Testis (tissue), 3 donors: Measurements from ENCODE around the gene TOR1AIP2. TPM values are rescaled to one million over a fixed set of nuclear protein-coding genes. Genes with fewer than 3 reads are reported as not detected.

Experiments used
- DNase-seq: peaks from one replicate; pipeline ENCODE4 v3.0.0-alpha.2; 2019
- H3K27ac ChIP-seq, 2 donors: fragments of 200-600 bp; sonication (generic); one replicate each; pipeline ENCODE4 v1.5.1; 2019
- H3K27me3 ChIP-seq: fragments of 200-600 bp; sonication (generic); one replicate; pipeline ENCODE4 v1.5.1; 2019
- H3K36me3 ChIP-seq: fragments of 200-600 bp; sonication (generic); one replicate; pipeline ENCODE4 v1.5.1; 2017; ENCODE audit warnings: low read depth; ENCODE audit errors: missing control alignments
- H3K4me1 ChIP-seq: fragments of 200-600 bp; sonication (generic); one replicate; pipeline ENCODE4 v1.5.1; 2019
- H3K4me3 ChIP-seq, 2 donors: fragments of 200-600 bp; sonication (generic); one replicate each; pipeline ENCODE4 v1.5.1; 2017 to 2019
- H3K9me3 ChIP-seq: fragments of 200-600 bp; sonication (generic); one replicate; pipeline ENCODE4 v1.5.1; 2017
- POLR2A ChIP-seq: fragments of 450-650 bp; IDR thresholded peaks from one replicate; pipeline ENCODE4 v1.6.1; 2017; ENCODE audit warnings: antibody characterized with exemption, mild to moderate bottlenecking, moderate library complexity
- WGBS, 2 donors: methylation state at CpG; one replicate each; pipeline ENCODE4 v1.1.5; 2018; 5-methylcytosine and 5-hydroxymethylcytosine counted together
- intact Hi-C: fragments of 100-400 bp; cut with DNase I; formaldehyde crosslinking; loops from one replicate; pipeline ENCODE4 v1.15.1; 2023; ENCODE audit warnings: low total_unique reads
- polyA plus RNA-seq: library from polyadenylated mRNA; stranded (reverse); fragments of 350-450 nt; fragmentation: Illumina TruSeq; extraction: RNeasy Lipid Tissue Mini Kit (QIAGEN cat#74804); gene quantifications from one replicate; pipeline ENCODE4 v1.2.3, GENCODE V29; 2014; ENCODE audit warnings: low read depth, low replicate concordance; ENCODE audit not compliant: insufficient read depth
- total RNA-seq, 2 donors: library from RNA; depleted of rRNA; stranded (reverse); fragments of >200 nt; gene quantifications; one replicate each; pipeline ENCODE4 v1.2.3, GENCODE V29; 2016
- TF ChIP-seq, protein P1 (sequence below), 3 experiments: fragments of 450-650 bp in 2 of 3; fragments of 200-600 bp in 1 of 3; sonication (generic) in 1 of 3; IDR thresholded peaks; one replicate each; pipeline ENCODE4 v1.5.1; 2016 to 2019; ENCODE audit warnings: antibody characterized with exemption in 3 of 3, mild to moderate bottlenecking in 2 of 3, moderate library complexity in 1 of 3

The TOR1AIP2 gene
- total and polyA plus RNA-seq, 3 donors from 2014 or later, result 25.9 to 90.4 (median 71.5) TPM

DNA sequence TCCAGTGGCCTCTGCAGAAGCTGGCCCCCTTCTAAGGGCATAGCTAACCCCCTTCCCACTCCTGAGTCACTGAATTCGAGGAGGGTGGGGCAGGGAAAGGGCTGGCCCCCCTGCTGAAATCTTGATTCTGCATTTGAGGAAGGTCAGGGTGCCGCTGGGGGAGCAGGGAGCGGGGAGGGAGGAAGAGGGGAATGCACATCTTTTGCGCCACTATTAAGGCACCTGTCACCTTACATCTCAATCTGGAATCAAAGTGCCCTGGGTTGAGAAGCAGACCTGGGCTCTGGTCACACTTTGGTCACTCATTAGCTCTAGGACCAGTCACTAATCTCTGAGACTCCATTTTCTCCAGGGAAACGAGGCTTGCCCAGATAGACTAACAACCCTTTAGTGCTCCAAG lies 62.0 kb downstream of the TOR1AIP2 start:
- H3K27ac ChIP-seq, result peak overlapping the region; percentile 42 to 67
- WGBS, 2 donors, result 28 to 31% methylated on average over 5 of the region's 5 CpGs

DNA sequence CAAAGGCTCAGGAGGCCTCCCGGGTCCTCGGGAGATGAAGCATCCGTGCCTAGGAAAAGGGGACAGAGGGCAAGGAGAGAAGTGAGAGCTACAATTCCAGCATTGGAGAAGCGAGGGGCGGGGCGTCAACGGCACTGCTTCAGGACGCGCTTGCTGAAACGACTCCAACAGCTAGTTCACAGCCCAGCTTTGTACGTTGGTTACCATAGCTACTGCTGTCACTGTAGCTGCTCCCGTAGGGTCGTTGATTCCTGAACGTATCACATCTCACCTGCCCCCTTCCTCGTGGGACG lies 63.1 kb downstream of the TOR1AIP2 start:
- H3K27ac ChIP-seq, result peak overlapping the region; percentile 42 to 67
- intact Hi-C loops, result no loop called here
- peaks cover 63% of the 10 kb centered on the region for H3K4me1 ChIP-seq
- TF ChIP-seq POLR2A, result no peak
- TF ChIP-seq, protein P1, sequence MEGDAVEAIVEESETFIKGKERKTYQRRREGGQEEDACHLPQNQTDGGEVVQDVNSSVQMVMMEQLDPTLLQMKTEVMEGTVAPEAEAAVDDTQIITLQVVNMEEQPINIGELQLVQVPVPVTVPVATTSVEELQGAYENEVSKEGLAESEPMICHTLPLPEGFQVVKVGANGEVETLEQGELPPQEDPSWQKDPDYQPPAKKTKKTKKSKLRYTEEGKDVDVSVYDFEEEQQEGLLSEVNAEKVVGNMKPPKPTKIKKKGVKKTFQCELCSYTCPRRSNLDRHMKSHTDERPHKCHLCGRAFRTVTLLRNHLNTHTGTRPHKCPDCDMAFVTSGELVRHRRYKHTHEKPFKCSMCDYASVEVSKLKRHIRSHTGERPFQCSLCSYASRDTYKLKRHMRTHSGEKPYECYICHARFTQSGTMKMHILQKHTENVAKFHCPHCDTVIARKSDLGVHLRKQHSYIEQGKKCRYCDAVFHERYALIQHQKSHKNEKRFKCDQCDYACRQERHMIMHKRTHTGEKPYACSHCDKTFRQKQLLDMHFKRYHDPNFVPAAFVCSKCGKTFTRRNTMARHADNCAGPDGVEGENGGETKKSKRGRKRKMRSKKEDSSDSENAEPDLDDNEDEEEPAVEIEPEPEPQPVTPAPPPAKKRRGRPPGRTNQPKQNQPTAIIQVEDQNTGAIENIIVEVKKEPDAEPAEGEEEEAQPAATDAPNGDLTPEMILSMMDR (IDR thresholded peaks at IDR 0.05), result no peak
- H3K27me3 ChIP-seq, result no peaks in the 10 kb centered on the region
- 1% methylated on average over 16 of the region's 16 CpGs for WGBS, 2 donors
- DNase-seq, result no peak
- H3K36me3 ChIP-seq, result no peaks in the 10 kb centered on the region
- H3K9me3 ChIP-seq, result no peaks in the 10 kb centered on the region
- peak overlapping the region; percentile 24 to 47 for H3K4me3 ChIP-seq

More for the DNA sequence above, 62.0 kb downstream of the TOR1AIP2 start:
- TF ChIP-seq POLR2A, result no peak
- TF ChIP-seq, protein P1 (IDR thresholded peaks at IDR 0.05), result no peak
- Histone ChIP-seq H3K4me3 (no peak overlapping the region), H3K27me3 (no peaks in the 10 kb centered on the region), H3K36me3 (no peaks in the 10 kb centered on the region), H3K9me3 (no peaks in the 10 kb centered on the region), H3K4me1 (peaks cover 63% of the 10 kb centered on the region)
- intact Hi-C loops, result loop anchor here (5.0 kb wide), 1 partner anchor 108 kb away; no protein-coding TSS in a partner anchor
- DNase-seq, result no peak

- H3K27ac ChIP-seq, result peak overlapping the region; percentile 42 to 67
- intact Hi-C loops, result no loop called here
- 56 to 58% methylated on average over 18 to 28 of the region's 28 CpGs for WGBS, 2 donors
Measured at GRCh38 chr1:179813626-179814545, 63.7 kb downstream of the TOR1AIP2 start.

DNA sequence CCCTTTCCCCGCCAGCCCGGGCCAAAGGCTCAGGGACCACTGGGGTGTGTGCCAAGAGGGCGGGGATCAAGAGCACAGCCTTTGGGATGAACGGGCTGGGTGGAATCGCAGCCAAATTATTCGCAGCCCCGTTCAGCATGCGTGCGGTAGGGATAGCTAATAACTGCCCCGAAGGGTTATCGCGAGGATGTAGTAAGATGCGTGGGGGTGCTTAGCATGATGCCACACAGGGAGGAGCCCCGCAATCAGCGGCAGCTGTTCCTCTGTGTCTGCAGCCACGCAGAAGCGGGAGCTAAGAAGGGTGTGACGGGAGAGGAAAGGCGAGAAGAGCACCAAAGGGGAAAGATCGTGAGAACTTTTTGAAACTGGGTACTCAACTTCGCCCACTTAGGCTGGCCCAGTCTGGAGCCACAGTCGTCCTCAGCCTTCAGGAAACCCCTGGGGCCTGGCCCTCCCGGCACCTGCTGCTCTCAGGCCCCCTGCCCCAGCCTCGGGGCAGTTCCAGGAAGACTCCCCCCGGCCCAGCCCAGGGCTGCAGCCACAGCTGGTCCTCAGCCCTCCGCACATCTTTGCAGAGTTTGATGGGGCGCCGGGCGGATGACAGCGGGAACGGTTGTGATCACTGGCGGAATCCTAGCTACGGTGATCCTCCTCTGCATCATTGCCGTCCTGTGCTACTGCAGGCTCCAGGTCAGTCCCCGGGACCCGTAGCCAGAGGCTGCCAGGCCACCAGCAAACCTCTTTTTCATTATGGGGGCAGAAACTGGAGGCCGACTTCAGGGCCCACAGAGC lies 64.9 kb downstream of the TOR1AIP2 start:
- no peak overlapping the region for H3K27ac ChIP-seq
- H3K9me3 ChIP-seq, result no peaks in the 10 kb centered on the region
- no peak overlapping the region for H3K4me3 ChIP-seq
- TF ChIP-seq POLR2A, result no peak
- intact Hi-C loops, result no loop called here
- no peak for DNase-seq
- no peaks in the 10 kb centered on the region for H3K27me3 ChIP-seq
- no peaks in the 10 kb centered on the region for H3K36me3 ChIP-seq
- peaks cover 45% of the 10 kb centered on the region for H3K4me1 ChIP-seq
- WGBS, 2 donors, result 20 to 53% methylated on average over 26 to 33 of the region's 37 CpGs

More at GRCh38 chr1:179813626-179814545, 63.7 kb downstream of the TOR1AIP2 start:
- no peak for DNase-seq
- peaks cover 57% of the 10 kb centered on the region for H3K4me1 ChIP-seq
- no peaks in the 10 kb centered on the region for H3K27me3 ChIP-seq
- peak overlapping the region in 1 of 2 donors; percentile 47 for H3K4me3 ChIP-seq
- H3K9me3 ChIP-seq, result no peaks in the 10 kb centered on the region
- no peak for TF ChIP-seq POLR2A
- H3K36me3 ChIP-seq, result no peaks in the 10 kb centered on the region

- TF ChIP-seq, protein P1 (IDR thresholded peaks at IDR 0.05), result no peak
- TF ChIP-seq POLR2A, result no peak
- no peak for DNase-seq
- Histone ChIP-seq H3K27me3 (no peaks in the 10 kb centered on the region), H3K4me3 (no peak overlapping the region), H3K4me1 (peaks cover 21% of the 10 kb centered on the region), H3K36me3 (no peaks in the 10 kb centered on the region), H3K9me3 (no peaks in the 10 kb centered on the region), H3K27ac (no peak overlapping the region)
- WGBS, 2 donors, result 82 to 89% methylated on average over 7 of the region's 7 CpGs
- intact Hi-C loops, result no loop called here
Measured at GRCh38 chr1:179810367-179810715, 67.3 kb downstream of the TOR1AIP2 start.
